Activated CD8-positive, alpha-beta memory T cell treated with anti-CD3 and anti-CD28 coated beads, Interleukin-2, amount 50 U/mL, for 24 hours (primary cell): ENCODE results near the gene FCGR1A.
"Not testable (repeated sequence)": the region's sequence is repeated elsewhere in the genome, so short reads cannot be mapped to it uniquely, and the experiment has no call there.

ENCODE experiments used
- DNase-seq: peaks from one replicate; pipeline ENCODE4 v3.0.0-alpha.2; 2020; ENCODE audit errors: extremely low read depth

FCGR1A gene

DNA sequence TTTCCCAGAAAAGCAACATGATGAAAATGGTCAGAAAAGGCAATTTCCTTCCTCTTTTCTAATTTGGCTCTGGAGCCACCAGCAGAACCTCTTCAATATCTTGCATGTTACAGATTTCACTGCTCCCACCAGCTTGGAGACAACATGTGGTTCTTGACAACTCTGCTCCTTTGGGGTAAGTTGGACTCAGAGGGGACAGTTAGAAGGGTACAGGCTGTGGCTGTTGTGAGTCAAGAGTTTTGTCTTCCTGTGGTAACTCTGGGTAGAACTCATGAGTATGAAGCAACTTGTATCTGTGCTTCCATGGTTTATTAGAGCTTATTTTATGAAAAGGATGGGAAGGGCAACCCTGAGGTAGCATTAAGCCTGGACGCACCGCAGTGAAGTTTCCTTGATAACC lies at the start of gene FCGR1A:
FCGR1A (plus strand) TSS at position 95 of the 400 bp plus-strand sequence; CDS start at position 145, 50 bp downstream.
- not testable (repeated sequence) for DNase-seq

DNA sequence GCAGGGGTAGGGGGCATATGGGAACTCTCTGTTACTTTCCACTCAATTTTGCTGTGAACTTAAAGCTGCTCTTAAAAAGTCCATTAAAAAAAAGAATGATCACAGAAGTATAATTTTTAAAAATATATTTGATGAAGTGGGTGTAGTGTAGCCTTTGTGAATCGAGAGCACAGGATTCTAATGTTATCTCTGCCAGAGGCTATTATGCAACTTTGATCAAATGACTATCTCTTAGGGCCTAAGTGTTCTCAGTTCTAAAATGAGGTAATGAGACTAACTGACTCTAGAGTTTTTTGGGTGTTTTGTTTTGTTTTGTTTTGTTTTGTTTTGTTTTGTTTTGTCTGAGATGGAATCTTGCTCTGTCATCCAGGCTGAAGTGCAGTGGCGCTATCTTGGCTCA lies 49.7 kb upstream of the FCGR1A start:
- DNase-seq: not testable (repeated sequence)

DNA sequence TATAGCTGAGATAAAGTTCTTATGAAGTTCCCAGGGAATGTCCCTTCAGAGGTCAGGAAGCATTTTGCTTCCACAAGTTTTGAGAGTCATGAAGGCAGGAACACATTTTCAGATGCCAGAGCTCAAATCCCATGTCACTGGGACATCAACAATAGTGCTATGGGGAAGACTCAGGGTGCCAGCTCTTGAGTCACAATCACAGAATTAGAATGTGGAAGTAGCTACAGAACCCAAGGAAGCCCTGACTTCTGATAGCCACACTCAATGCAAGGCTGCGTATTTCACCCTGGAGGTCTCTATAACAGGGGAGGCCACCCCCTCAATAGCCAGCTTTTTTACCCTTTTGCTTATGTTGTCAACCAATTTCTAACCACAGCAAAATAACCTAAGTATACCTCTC lies 47.8 kb upstream of the FCGR1A start:
- not testable (repeated sequence) for DNase-seq

DNA sequence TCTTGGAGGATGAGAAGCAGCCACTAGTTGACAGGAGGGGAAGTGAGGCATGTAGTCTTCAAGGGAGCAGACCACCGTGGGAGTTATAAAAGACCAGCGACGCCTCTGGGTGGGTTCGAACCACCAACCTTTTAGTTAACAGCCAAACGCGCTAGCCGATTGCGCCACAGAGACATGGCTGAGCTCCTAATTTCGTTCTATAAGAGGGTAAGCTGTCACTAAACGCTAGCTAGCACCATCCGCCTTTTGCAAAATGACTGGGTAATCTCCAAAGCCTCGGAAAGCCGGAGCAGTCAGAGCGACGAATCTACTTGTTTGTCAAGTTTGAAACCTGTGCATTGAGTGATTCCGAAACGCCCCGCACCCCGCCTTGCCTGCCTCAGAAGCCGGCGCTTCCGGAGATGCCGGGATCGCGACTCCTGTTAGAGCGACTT lies 42.3 kb upstream of the FCGR1A start:
- DNase-seq: peak; percentile 28

DNA sequence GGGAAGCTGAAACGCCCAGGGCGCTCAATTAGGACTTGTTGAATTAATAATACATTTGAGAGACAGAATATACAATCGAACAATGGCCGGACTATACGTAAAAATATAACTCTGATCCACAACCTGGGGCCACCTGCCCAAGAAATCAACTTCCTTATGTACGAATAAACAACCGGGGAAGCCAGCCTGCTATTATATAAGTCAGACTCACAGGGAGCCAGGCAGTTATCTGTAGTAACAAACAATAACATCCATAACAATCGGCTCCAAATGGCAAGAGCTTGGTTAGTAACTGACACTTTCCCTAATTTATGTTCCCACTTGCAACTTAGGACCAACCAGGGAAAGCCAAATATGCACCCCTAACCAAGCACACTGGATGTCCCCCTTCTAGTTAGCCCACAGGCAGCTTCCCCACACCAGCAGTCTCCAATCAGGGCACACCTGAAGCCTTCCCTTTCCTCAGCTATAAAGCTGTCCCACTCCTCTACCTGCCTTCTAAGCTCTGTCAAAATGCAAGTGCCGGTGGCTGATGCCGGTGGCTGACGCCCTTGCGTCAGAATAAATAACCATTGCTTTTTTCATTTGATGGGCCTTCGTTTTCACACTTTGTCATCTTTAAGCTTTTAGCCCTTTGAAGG lies 41.8 kb upstream of the FCGR1A start:
- not testable (repeated sequence) for DNase-seq

DNA sequence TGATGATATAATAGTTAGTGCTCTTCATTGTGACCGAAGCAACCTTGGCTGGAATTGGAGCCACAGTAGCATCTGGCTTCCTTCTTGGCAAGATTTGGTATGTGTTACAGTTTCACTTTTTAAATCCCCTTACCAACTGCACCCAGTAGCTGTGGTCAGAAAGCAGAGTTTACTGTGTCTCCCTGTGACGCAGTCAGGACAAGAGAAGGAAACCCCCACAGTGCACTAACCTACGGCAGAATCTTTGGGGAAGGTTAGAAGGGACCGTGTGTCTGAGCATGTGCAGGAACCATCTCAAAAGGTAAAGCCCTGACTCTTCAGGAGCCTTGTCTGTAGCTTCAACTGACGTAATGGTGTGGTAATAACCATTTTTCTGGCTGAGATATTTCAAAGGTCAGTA lies 40.6 kb upstream of the FCGR1A start:
- DNase-seq: not testable (repeated sequence)

DNA sequence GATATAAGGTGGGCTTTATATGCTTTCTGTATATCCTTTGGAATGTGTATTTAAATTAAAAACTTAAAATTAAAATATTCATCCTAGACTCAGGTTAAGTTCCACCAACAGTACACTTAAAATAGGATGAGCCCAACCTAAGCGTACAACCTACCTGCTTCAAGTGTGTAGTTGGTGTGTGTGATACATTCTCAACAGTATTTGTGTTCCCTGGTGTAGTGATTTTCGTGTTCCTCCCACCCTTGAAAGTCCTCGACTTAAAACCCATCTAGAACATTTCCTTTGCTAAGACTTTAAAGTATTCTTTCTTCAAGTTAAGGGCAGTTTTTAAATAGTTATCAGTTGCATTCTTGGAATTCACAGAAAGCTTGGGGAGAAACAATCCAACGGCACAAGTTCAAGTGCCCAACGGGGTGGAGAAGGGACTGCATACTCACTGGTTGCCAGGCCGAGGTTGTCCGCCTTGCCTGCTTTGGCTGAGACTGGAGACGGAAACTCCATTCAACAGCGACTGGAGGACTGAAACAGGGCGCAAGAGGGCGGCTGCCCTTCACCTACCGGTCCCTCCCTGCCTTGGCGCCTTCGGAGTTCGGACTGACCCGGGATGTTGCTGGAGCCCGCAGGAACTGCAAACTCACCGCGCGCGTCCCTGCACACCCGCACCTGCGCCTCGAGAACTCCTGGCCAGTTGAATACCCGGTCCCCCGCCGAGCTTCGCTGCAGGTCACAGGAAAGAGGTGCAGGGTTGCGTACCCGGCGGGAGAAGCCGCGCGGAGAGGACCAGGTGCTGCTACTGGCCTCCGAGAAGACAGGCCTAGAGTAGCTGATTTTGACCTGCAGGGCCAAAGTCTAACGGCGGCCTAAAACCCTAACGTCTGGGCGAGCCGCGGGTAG lies 35.8 kb upstream of the FCGR1A start:
- not testable (repeated sequence) for DNase-seq

DNA sequence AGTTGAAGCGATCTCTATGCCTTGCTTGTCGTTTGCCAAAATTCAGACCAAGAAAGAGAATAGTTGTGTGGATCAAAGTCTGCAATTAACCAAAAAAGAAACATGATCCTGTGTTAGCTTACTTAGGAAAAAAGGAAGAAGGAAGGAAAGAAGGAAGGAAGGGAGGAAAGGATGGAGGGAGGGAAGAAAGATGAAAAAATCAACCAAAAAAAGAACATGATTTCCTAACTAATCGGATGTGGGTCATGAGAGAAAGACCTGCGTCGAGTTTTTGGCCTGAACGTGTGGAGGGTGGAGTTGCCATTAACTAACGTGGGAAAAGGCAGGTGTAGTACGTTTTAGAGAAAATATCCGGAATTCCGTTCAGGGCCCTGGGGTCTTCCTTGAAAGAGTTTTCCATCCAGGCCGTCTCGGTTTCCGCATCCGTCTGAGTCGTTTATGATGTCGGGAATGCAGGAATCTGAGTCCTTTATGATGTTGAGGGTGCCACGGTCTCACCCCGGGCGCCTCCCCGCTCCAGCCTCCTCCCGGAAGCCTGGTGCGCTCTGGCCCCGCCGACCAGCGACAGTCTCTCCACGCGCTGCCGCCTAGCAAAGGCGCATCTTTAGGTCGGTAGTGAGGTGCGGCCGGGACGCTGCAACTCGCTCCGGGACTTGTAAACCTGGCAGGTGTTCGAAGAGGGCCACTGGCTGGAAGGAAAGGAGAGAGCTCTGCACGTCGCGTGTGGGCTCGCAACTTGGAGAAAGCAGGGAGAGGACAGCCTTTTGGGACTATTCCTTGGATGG lies 34.9 kb upstream of the FCGR1A start:
- not testable (repeated sequence) for DNase-seq

DNA sequence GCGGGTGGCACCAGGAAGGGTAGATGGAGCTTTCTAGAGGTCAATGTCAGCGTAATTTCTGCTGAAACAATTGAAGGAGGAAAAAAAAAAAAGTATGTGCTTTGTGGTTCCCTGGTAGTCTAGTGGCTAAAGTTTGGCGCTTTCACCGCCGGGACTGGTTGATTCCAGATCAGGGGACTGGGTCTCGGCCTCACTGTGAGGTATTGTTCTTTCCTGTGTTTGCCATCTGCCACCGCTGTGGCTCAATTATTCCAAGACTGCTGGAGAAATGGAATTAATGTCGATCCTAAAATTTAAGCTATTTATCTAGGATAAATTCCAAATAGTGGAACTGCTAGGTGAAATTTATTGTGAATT lies 34.4 kb upstream of the FCGR1A start:
- not testable (repeated sequence) for DNase-seq

DNA sequence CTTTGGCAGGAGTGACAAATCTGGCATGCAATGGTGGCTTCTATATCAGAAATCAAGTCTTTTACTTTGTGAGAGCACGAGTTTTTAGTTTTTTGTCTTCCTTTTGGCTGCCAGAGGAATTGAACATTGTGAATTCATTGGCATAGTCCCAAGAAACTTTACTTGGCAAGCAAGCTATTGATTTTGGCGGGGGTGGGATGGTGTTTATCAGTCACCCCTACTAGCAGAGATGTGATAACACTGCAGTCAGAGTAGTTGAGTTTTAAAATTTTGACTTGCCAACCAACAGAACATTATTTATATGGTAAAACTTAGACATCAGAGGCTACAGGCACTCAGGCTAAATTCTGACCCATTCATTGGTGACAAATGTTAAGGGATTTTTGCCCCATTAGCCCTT lies 31.9 kb upstream of the FCGR1A start:
- DNase-seq: not testable (repeated sequence)

DNA sequence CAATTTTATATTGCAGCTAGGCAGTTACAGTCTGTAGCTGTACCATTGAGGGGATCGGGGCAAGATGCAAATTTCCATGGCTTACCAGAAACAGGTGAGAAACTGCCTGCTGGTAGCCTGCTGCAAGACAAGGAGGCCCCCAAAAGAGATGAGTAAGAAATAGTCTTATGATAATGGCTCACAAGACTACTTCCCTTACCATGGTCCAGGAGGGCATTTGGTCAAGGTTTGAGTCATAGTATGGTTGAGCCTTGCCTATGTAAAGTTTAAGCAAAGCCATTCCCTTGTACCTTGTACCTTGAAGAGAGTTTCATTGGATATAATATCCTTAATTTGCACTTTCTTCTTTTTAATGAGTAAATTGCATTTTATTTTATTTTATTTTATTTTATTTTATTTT lies 30.3 kb upstream of the FCGR1A start:
- DNase-seq: not testable (repeated sequence)

DNA sequence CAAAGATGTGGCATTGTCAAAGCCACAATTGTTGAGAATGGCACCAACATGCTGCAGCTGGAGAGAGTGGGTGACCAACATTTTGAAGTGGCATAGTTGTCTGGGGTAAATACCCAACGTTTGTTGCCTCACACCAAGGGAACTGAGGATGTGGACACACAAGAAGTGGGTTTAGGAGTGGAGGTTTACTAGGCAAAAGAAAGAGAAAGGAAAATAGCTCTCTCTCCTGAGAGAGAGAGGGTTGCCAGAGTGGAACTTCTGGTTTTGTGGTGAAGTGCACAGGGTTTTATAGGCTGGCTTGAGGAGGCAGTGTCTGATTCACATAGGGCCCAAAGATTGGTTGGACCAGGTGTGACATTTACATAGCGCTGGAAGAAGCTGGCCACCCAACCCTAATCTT lies 29.0 kb upstream of the FCGR1A start:
- not testable (repeated sequence) for DNase-seq

DNA sequence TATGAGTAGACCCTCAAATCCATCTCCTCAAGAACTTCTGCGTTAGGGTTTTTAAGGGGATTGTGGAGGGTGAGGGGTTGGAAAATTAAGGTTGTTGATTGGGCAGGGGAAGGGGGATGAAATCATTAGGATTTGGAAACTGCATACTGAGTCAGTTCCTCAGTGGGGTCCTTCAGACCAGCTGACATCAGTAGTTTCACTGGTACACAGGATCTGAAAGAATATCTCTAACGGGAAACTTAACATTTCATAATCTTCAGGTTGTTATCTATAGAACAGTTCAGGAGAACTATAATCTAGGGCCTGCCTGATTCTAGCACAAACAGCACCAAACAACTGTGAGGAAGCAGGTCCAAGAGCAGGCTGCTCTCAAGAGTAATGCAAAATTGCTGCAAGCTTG lies 27.2 kb upstream of the FCGR1A start:
- DNase-seq: not testable (repeated sequence)

DNA sequence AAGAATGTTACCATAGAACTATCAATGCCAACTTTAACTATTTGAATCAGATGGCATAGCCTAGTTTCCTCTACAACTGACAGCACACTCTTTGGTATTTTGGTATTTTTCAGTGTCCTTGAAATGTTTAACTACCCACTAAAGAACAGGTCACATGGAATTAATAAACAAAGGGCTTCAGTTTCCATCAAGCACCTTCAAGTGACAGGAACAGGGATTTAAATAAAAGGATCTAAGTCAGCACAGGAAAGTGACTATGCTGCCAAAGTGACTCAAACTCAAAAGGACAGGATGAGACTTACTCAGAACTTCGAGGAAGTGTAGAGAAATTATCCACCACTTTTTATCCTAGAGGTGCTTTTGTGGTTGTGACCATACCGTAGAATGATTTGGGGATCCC lies 20.2 kb upstream of the FCGR1A start:
- DNase-seq: not testable (repeated sequence)

DNA sequence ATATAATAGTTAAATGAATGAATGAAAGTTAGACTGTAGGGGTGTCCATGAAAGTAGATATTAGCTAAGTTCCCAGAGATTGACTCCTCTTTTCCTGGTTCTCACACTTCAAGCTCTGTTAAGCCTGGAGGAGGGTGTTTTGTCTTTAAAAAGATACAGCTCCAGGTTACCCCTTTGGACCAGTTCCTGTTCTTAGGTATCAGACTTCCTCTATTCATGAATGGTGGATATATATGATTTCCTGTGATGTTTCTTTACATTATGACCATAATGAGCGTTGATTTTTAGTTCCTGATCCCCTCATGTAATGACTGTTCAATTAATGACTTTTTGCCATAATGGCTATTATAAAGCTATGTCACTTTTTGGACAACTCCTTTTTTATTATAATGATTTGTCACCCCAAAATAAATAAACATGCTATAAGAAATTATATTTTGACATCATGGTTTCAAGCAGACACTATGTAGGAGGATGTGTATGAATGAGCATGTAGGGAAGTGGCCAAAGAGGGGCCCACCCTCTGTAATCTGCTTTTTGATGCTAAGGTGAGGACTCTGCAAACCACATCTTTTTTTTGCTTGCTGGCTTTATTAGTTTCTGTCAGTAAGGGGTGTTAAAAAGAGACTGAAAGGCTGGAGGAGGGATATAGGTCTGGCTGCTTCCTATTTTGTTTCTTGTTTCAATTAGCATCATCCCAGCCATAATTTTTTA lies 18.2 kb upstream of the FCGR1A start:
- DNase-seq: not testable (repeated sequence)

DNA sequence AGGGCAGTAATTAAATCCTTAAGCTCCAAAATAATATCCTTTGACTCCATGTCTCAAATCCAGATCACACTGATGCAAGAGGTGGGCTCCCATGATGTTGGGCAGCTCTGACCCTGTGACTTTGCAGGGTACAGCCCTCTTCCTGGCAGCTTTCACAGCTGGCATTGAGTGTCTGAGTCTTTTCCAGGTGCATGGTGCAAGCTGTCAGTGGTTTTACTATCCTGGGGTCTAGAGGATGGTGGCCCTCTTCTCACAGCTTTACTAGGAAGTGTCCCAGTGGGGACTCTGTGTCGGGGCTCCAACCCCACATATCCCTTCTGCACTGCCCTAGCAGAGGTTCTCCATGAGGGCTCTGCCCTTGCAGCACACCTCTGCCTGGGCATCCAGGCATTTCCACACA lies 16.3 kb upstream of the FCGR1A start:
- not testable (repeated sequence) for DNase-seq

DNA sequence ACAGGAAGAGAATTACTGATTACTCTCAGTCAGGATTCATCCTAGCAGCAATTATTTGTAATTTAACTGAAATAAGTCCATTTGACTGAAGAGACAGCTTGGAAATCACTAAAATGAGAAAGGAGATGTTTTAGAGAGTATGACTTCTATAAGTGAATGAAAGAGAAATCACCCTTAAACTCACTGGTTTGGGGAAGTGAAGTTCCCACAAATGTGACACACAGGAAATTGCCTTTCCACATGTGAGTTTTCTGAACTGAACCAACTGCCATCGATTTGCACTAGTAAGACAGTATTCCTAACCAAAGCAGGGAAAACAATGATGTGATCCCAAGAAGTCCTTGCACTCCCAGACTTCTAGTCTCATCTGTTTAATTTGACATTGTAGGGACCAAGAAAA lies 13.3 kb upstream of the FCGR1A start:
- DNase-seq: not testable (repeated sequence)

DNA sequence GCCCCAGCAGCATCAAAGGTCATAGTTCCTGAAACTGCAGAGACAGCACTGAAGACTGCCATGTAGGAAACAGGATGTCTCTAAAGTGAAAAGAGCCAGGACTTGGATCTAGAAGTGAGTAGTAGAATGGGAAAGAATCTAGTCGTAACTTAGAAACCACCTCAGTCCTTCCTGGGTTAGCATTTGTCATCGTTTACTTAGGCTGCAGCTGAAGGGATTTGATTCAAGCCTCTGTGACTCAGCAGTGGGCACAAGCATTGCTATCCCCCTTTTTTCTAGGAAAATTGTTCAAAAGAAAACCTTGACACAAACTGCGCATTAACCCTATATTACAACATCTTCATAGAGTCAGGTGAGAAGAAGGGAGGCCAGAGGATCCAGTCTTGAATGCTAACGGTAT lies 11.8 kb upstream of the FCGR1A start:
- DNase-seq: not testable (repeated sequence)

DNA sequence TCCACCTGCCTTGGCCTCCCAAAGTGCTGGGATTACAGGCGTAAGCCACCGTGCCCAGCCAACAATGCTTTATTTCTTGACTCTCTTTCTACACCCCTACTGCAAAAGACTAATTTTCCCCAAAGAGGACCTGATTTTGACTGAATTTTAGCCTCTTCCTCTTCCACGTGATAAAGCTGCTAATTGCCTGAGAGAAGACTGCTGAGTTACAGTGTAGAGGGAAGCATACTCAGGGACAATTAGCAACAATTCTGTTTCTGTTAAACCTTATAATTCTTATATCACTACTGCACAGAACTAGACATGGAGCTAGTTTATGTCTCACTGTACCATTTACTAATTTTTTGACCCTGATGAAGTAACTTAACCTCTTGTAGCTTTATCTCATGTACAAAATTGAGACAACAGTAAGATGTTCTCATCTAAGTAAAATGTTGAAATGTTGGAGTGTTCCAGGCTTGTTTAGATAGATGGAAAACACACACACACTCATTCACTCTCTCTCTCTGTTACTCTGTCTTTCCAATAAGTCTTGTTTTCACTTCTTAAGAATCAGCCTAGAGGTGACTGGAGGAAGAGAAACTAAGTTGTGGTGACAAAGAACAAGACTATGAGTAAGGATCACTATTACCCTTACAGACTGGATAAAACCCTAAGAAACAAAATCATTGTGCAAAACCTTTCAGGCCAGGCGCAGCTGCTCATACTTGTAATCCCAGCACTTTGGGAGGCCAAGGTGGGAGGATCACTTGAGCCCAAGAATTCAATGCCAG lies 10.7 kb upstream of the FCGR1A start:
- not testable (repeated sequence) for DNase-seq

DNA sequence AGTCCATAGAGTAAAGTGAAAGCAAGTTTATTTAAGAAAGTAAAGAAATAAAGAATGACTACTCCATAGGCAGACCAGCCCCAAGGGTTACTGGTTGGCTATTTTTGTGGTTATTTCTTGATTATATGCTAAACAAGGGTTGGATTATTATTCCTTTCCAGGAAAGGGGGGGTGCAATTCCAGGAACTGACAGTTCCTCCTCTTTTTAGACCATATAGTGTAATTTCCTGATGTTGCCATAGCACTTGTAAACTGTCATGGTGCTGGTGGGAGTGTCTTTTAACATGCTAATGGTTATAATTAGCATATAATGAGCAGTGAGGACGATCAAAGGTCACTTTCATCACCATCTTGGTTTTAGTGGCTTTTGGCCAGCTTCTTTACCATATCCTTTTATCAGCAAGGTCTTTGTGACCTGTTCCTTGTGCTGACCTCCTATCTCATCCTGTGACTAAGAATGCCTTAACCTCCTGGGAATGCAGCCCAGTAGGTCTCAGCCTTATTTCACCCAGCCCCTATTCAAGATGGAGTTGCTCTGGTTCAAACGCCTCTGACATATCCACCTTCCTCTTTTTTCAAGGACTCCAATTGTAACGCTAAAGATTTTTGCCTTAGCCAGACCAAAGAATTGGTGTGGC lies 6.9 kb upstream of the FCGR1A start:
- DNase-seq: not testable (repeated sequence)
